NCI-H69 (cell line): ENCODE data around the gene LAMP1.
"Not testable (repeated sequence)": the region's sequence is repeated elsewhere in the genome, so short reads cannot be mapped to it uniquely, and the experiment has no call there.

Experiments used
- DNase-seq: peaks from one replicate; lab custom pipeline; 2025; lab: John Stamatoyannopoulos, UW

The LAMP1 gene

GRCh38 chr13:113356596-113356995 lies 59.6 kb downstream of the LAMP1 start:
- no peak for DNase-seq

- no peak for DNase-seq
Observed at GRCh38 chr13:113357529-113357928, 60.5 kb downstream of the LAMP1 start.

- DNase-seq, result no peak
Observed at GRCh38 chr13:113358653-113359190, 61.7 kb downstream of the LAMP1 start.

GRCh38 chr13:113359571-113359970 lies 62.5 kb downstream of the LAMP1 start:
- DNase-seq, result no peak

GRCh38 chr13:113360446-113360845 lies 63.4 kb downstream of the LAMP1 start:
- DNase-seq, result peak; percentile 42

- DNase-seq, result no peak
Observed at GRCh38 chr13:113361406-113361805, 64.4 kb downstream of the LAMP1 start.

- DNase-seq, result no peak
Observed at GRCh38 chr13:113364311-113364889, 67.4 kb downstream of the LAMP1 start.

- DNase-seq, result no peak
Observed at GRCh38 chr13:113364901-113365582, 68.0 kb downstream of the LAMP1 start.

GRCh38 chr13:113365583-113365970 lies 68.5 kb downstream of the LAMP1 start:
- DNase-seq, result no peak

GRCh38 chr13:113365971-113366588 lies 69.0 kb downstream of the LAMP1 start:
- no peak for DNase-seq

GRCh38 chr13:113367020-113367560 lies 70.1 kb downstream of the LAMP1 start:
- no peak for DNase-seq

- no peak for DNase-seq
Observed at GRCh38 chr13:113367771-113368170, 70.7 kb downstream of the LAMP1 start.

GRCh38 chr13:113368353-113368752 lies 71.3 kb downstream of the LAMP1 start:
- DNase-seq, result not testable (repeated sequence)

- DNase-seq, result no peak
Observed at GRCh38 chr13:113369189-113369588, 72.2 kb downstream of the LAMP1 start.

- DNase-seq, result no peak
Observed at GRCh38 chr13:113369881-113370280, 72.8 kb downstream of the LAMP1 start.

GRCh38 chr13:113371061-113371460 lies 74.0 kb downstream of the LAMP1 start:
- no peak for DNase-seq

- not testable (repeated sequence) for DNase-seq
Observed at GRCh38 chr13:113371701-113372100, 74.7 kb downstream of the LAMP1 start.
